IPS-15b (cell line): ENCODE measurements around the gene DNM1.

Source experiments
- H3K27me3 ChIP-seq: one replicate; pipeline ENCODE4 v1.6.1; 2013; ENCODE audit warnings: low read length; ENCODE audit not compliant: control insufficient read depth, insufficient read depth
- H3K36me3 ChIP-seq: one replicate; pipeline ENCODE4 v1.6.1; 2013; ENCODE audit warnings: low read length; ENCODE audit not compliant: control insufficient read depth, insufficient read depth
- H3K4me1 ChIP-seq: one replicate; pipeline ENCODE4 v1.6.1; 2013; ENCODE audit warnings: mild to moderate bottlenecking, low read length; ENCODE audit not compliant: control insufficient read depth, insufficient read depth
- H3K4me3 ChIP-seq: one replicate; pipeline ENCODE4 v1.5.1; 2013; ENCODE audit warnings: low read depth, low read length
- H3K9ac ChIP-seq: one replicate; pipeline ENCODE4 v1.6.1; 2013; ENCODE audit warnings: low read depth, mild to moderate bottlenecking, low read length
- H3K9me3 ChIP-seq: one replicate; pipeline ENCODE4 v1.6.1; 2013; ENCODE audit warnings: mild to moderate bottlenecking, low read length; ENCODE audit not compliant: control insufficient read depth, insufficient read depth

DNM1 gene

DNA sequence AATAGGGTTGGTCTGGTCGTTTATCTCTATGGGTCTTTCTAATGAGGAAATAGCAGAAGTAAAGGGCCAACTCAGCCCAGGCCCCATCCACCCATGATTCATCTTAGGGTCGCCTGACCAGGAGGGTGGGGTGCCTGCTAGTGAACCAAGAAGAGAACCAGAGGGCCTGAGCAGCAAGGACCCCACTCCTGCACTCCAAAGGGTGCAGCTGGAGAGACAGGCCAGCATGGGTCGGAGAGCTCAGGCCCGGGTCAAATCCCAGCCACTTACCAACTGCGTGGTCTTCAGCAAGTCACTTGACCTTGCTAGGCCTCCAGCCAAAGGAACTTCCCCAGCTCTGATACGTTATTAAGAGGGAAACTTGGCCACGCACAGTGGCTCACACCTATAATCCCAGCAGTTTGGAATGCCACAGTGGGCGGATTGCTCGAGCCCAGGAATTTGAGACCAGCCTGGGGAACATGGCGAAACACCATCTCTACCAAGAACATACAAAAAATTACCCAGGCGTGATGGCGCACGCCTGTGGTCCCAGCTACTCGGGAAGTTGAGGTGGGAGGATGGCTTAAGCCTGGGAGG is 38.8 kb upstream of the DNM1 start:
- Histone ChIP-seq H3K27me3 (no peaks in the 10 kb centered on the region), H3K4me3 (no peak overlapping the region), H3K9ac (no peak overlapping the region), H3K36me3 (peaks cover 26% of the 10 kb centered on the region), H3K4me1 (peaks cover 4% of the 10 kb centered on the region), H3K9me3 (no peaks in the 10 kb centered on the region)

GRCh38 chr9:128166169-128166568 is 37.0 kb upstream of the DNM1 start:
- Histone ChIP-seq H3K4me1 (no peaks in the 10 kb centered on the region), H3K9me3 (no peaks in the 10 kb centered on the region), H3K4me3 (no peak overlapping the region), H3K36me3 (peaks cover 24% of the 10 kb centered on the region), H3K9ac (no peak overlapping the region), H3K27me3 (no peaks in the 10 kb centered on the region)

DNA sequence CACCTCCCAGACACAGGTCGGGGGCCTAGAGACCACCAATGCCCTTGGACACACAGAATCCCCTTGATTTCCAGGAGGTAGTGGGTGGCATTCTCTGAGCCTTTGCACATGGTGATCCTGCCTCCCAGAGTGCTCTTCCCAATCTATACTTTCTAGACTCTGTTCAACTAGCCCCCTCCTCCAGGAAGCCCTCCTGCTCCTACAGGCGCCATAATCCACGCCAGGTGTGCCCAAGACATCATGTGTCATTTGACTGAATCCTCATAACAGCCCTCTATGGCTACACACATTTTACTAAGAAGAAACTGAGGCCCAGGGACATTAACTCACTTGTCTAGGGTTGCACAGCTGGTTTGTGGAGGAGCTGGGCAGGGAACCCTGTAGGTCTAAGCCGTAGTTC is 36.0 kb upstream of the DNM1 start:
- no peak overlapping the region for H3K4me3 ChIP-seq
- H3K9ac ChIP-seq = no peak overlapping the region
- no peaks in the 10 kb centered on the region for H3K9me3 ChIP-seq
- no peaks in the 10 kb centered on the region for H3K27me3 ChIP-seq
- no peaks in the 10 kb centered on the region for H3K4me1 ChIP-seq
- H3K36me3 ChIP-seq = peaks cover 24% of the 10 kb centered on the region

DNA sequence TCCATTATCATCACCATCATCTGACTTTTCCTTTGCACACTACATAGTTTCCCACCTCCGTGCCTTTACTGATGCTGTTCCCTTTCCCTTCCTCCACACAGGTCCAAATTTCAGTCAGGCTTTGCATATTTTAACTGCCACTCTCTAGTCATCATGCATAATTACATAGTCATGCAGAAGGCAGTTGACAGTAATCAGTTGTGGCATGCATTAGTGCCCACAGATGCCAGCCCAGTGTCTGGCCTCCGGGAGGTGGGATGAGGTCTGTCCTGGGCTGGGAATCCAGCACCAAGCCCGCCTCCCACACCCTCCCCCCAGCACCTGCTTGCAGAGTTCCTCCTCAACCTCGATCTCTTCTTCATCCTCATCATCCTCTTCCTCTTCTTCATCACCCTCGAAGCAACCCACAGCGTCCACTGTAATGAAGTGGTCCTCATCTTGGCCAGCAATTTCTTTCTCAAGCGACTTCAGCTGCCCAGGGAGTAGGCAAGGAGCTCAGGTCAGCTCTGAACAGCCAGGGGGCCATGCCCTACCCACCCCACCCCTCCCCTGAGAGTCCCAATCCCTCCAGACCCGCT is 34.4 kb upstream of the DNM1 start:
- no peaks in the 10 kb centered on the region for H3K9me3 ChIP-seq
- H3K36me3 ChIP-seq = peaks cover 19% of the 10 kb centered on the region
- H3K4me3 ChIP-seq = no peak overlapping the region
- no peaks in the 10 kb centered on the region for H3K4me1 ChIP-seq
- no peaks in the 10 kb centered on the region for H3K27me3 ChIP-seq
- no peak overlapping the region for H3K9ac ChIP-seq

DNA sequence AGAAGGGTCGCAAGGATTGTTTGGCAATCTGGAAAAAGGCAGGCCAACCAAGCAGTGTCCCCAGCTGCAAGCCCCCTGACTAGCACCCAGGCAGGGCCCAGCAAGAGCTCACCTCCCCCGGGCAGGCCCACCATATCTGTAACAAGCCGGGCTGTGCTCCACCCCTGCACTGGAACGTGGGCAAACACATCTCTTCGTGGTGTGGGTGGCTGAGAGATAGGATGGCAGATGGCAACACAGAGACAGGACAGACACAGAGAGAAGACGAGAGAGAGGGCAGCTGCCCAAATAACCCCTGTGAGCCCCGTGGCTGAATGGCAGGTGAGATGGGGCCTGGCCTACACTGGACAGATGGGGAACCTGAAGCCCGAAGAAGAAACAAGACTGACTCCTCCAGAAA is 33.7 kb upstream of the DNM1 start:
- H3K36me3 ChIP-seq = peaks cover 15% of the 10 kb centered on the region
- no peaks in the 10 kb centered on the region for H3K4me1 ChIP-seq

DNA sequence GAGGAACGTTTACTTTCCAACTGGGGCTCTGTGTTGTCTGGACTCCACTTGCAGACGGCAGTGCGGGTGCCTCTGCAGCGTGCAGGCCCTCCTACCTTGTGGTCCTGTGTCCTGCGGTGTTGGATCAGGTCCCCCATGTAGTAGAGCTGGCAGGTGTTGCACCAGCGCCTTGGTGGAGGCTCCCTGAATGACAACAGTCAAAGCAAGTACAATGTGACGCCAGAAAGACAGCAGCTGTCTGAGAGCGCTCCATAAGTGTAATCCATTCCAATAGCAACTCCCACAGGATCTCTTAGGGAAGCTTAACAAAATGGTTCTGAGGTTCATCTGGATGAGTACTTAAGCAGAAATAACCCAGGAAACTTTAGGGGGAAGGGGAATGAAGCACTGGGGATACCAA is 33.3 kb upstream of the DNM1 start:
- Histone ChIP-seq H3K36me3 (peaks cover 15% of the 10 kb centered on the region), H3K9ac (no peak overlapping the region), H3K27me3 (no peaks in the 10 kb centered on the region), H3K9me3 (no peaks in the 10 kb centered on the region), H3K4me3 (no peak overlapping the region), H3K4me1 (no peaks in the 10 kb centered on the region)

More for the DNA sequence above, 33.7 kb upstream of the DNM1 start:
- Histone ChIP-seq H3K27me3 (no peaks in the 10 kb centered on the region), H3K9me3 (no peaks in the 10 kb centered on the region), H3K9ac (no peak overlapping the region), H3K4me3 (no peak overlapping the region)

- no peak overlapping the region for H3K9ac ChIP-seq
- no peaks in the 10 kb centered on the region for H3K9me3 ChIP-seq
- peaks cover 26% of the 10 kb centered on the region for H3K36me3 ChIP-seq
- no peak overlapping the region for H3K4me3 ChIP-seq
- H3K4me1 ChIP-seq = no peaks in the 10 kb centered on the region
- H3K27me3 ChIP-seq = no peaks in the 10 kb centered on the region
Observed at GRCh38 chr9:128174062-128174461, 29.1 kb upstream of the DNM1 start.

DNA sequence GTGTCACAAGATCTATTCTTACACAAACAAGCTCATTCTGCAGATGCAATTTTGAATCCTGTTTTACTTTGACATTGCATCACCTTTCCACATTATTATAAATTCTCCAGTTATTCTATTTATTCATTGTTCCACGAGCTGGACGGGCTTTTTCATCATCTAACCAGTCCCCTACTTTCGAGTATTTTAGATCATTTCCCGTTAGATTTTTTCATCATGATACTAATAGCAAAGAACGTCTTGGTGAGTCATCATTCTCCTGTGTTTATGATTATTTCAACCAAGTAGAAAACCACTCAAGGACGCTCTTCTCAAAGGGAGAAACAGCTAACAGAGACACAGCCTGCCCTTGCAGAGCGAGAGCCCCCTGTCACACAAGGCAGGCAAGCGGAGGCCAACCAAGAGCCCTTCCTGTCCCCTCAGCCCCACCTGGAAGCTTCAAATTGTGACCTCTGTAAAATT is 28.0 kb upstream of the DNM1 start:
- no peak overlapping the region for H3K4me3 ChIP-seq
- no peaks in the 10 kb centered on the region for H3K4me1 ChIP-seq
- no peaks in the 10 kb centered on the region for H3K27me3 ChIP-seq
- H3K9me3 ChIP-seq = no peaks in the 10 kb centered on the region
- H3K36me3 ChIP-seq = peaks cover 30% of the 10 kb centered on the region
- no peak overlapping the region for H3K9ac ChIP-seq

- H3K4me3 ChIP-seq = no peak overlapping the region
- no peaks in the 10 kb centered on the region for H3K9me3 ChIP-seq
- no peaks in the 10 kb centered on the region for H3K27me3 ChIP-seq
- H3K9ac ChIP-seq = no peak overlapping the region
- H3K36me3 ChIP-seq = peaks cover 33% of the 10 kb centered on the region
- no peaks in the 10 kb centered on the region for H3K4me1 ChIP-seq
Observed at GRCh38 chr9:128175726-128176125, 27.5 kb upstream of the DNM1 start.

DNA sequence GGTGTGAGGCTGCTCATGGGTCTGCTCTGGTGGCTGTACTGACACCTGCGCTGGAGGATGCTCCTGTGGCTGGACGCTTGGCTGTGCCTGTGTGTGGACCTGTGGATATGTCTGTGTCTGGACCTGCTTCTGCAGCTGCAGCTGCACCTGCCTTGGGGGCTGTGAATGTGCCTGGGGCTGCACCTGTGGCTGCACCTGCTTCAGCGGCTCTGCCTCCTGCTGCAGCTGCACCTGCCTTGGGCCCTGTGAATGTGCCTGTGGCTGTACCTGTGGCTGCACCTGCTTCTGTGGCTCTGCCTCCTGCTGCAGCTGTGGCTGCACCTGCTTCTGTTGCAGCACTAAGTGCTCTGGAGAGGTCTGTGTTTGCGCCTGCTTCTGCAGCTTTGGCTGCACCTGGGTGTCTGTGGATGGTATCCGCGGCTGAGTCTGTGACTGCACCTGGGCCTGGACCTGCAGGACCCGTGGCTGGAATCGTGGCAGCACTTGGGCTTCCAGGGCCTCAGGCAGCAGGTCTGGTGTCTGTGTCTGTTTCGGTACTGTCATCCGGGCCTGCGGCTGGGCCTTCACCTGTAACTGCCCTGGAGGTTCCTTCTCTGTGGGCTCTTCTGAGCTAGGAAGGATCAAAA is 24.3 kb upstream of the DNM1 start:
- no peaks in the 10 kb centered on the region for H3K9me3 ChIP-seq
- H3K36me3 ChIP-seq = peaks cover 36% of the 10 kb centered on the region
- H3K4me3 ChIP-seq = no peak overlapping the region
- no peaks in the 10 kb centered on the region for H3K4me1 ChIP-seq
- no peaks in the 10 kb centered on the region for H3K27me3 ChIP-seq
- H3K9ac ChIP-seq = no peak overlapping the region

DNA sequence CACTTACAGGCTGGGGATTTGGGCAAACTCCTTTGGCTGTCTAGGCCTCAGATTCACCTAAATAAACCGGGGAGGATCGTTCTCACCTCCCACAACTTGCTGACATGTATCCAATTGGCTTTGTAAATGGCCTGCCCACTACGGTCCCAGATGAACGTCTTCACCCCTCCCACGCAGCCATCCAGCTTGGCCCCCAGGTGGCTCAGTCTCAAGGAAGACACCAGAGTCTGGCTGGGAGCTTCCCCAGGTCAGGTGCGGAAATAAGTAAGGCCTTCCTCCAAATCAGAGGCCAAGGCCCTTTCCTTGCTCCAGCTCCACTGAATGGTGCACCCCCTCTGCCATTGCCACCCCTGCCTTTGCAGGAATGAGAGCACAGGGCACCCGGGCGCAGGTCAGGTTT is 23.2 kb upstream of the DNM1 start:
- peaks cover 36% of the 10 kb centered on the region for H3K36me3 ChIP-seq
- no peaks in the 10 kb centered on the region for H3K4me1 ChIP-seq
- H3K9me3 ChIP-seq = no peaks in the 10 kb centered on the region
- H3K27me3 ChIP-seq = no peaks in the 10 kb centered on the region
- no peak overlapping the region for H3K9ac ChIP-seq
- H3K4me3 ChIP-seq = no peak overlapping the region

DNA sequence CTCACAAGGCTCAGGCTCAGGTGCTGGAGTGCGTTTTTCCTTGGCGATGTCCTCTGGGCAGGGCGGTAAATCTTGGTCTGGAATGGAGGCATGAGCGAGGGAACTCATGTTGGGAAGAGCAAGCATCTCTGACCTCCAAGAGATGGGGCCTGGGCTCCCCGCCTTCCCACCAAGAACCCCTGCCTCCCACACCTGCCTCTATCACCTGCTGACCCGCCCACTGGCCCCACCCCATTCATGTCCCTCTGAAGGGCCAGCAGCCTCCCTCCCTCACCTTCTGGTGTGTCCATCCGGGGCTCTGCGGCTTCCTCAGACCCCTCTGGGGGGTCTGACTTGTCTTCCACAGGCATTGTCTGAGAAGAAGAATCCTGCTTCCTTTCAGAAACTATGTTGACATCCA is 22.7 kb upstream of the DNM1 start:
- Histone ChIP-seq H3K27me3 (no peaks in the 10 kb centered on the region), H3K36me3 (peaks cover 36% of the 10 kb centered on the region), H3K4me3 (no peak overlapping the region), H3K4me1 (no peaks in the 10 kb centered on the region), H3K9ac (no peak overlapping the region), H3K9me3 (no peaks in the 10 kb centered on the region)
